B cell (primary cell): ENCODE measurements around the gene RTF2.

ENCODE experiments used
- CTCF ChIP-seq: fragments of 200-600 bp; IDR thresholded peaks from one replicate; pipeline ENCODE4 v1.8.0; 2022; ENCODE audit warnings: antibody characterized with exemption, mild to moderate bottlenecking
- EZH2 ChIP-seq: IDR thresholded peaks from 2 replicates; pipeline ENCODE4 v1.6.1; 2012; ENCODE audit warnings: borderline replicate concordance, low read depth, mild to moderate bottlenecking, moderate library complexity, low read length; ENCODE audit not compliant: insufficient read depth, poor library complexity, severe bottlenecking

DNA sequence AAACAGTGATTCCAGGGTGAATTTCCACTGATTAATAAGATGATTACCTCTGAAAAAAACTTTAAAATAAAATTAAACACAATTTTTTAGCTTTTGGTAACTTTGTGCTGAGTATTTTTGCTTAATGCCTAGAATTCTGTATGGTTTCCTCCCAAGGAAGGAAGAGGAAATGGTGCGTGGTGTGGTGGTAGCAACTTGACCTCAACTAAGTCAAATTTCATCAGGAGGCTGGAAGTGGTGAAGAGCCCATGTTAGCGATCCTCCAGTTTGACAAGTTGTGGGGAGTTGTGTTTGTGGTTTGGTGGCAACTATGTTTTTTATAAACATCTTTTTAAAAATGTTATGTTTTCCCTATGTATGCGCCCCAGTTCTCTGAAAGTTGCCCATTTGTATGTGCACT is 5.0 kb upstream of the RTF2 start:
- TF ChIP-seq CTCF (no peak), EZH2 (no peak)
